HK-2 (cell line): ENCODE data around the gene GRIK1.

Source experiments
- DNase-seq: peaks from one replicate; pipeline ENCODE4 v3.0.0-alpha.2; 2018; ENCODE audit not compliant: unreplicated experiment

The GRIK1 gene

GRCh38 chr21:29827647-29828046, 112.1 kb downstream of the GRIK1 start:
- no peak for DNase-seq

GRCh38 chr21:29827236-29827635, 112.6 kb downstream of the GRIK1 start:
- DNase-seq: no peak

- DNase-seq: no peak
These were observed 113.4 kb downstream of the GRIK1 start for GRCh38 chr21:29826386-29826785.

GRCh38 chr21:29825936-29826335, 113.9 kb downstream of the GRIK1 start:
- DNase-seq: no peak

GRCh38 chr21:29825345-29825744, 114.5 kb downstream of the GRIK1 start:
- DNase-seq: no peak

- no peak for DNase-seq
These were observed 117.7 kb downstream of the GRIK1 start for GRCh38 chr21:29822064-29822463.

GRCh38 chr21:29821230-29821629, 118.6 kb downstream of the GRIK1 start:
- no peak for DNase-seq

GRCh38 chr21:29819675-29820326, 120.0 kb downstream of the GRIK1 start:
- no peak for DNase-seq

GRCh38 chr21:29818383-29818921, 121.3 kb downstream of the GRIK1 start:
- no peak for DNase-seq

GRCh38 chr21:29817450-29817849, 122.3 kb downstream of the GRIK1 start:
- DNase-seq: no peak

- DNase-seq: no peak
These were observed 126.8 kb downstream of the GRIK1 start for GRCh38 chr21:29812947-29813346.

GRCh38 chr21:29810871-29811270, 128.9 kb downstream of the GRIK1 start:
- DNase-seq: no peak

GRCh38 chr21:29808153-29808552, 131.6 kb downstream of the GRIK1 start:
- no peak for DNase-seq

GRCh38 chr21:29805105-29805504, 134.7 kb downstream of the GRIK1 start:
- DNase-seq: no peak

- no peak for DNase-seq
These were observed 136.6 kb downstream of the GRIK1 start for GRCh38 chr21:29803191-29803590.

GRCh38 chr21:29801122-29801521, 138.7 kb downstream of the GRIK1 start:
- no peak for DNase-seq

- DNase-seq: no peak
These were observed 139.7 kb downstream of the GRIK1 start for GRCh38 chr21:29800056-29800455.

GRCh38 chr21:29798840-29799239, 141.0 kb downstream of the GRIK1 start:
- no peak for DNase-seq

- no peak for DNase-seq
These were observed 142.6 kb downstream of the GRIK1 start for GRCh38 chr21:29797155-29797554.

- DNase-seq: no peak
These were observed 146.1 kb downstream of the GRIK1 start for GRCh38 chr21:29793712-29794111.

GRCh38 chr21:29789393-29789792, 150.4 kb downstream of the GRIK1 start:
- no peak for DNase-seq

- DNase-seq: no peak
These were observed 151.0 kb downstream of the GRIK1 start for GRCh38 chr21:29788752-29789151.

GRCh38 chr21:29787361-29787909, 152.4 kb downstream of the GRIK1 start:
- DNase-seq: no peak
